CD4-positive, alpha-beta T cell (primary cell): ENCODE data around the gene EHF. TPM values are rescaled to one million over a fixed set of nuclear protein-coding genes. Genes with fewer than 3 reads are reported as not detected.

Experiments
- ATAC-seq: fragments of 200-7000 bp; cut with Tn5 transposase; one replicate; pipeline ENCODE4 v1.10.0; 2022; ENCODE audit warnings: mild to moderate bottlenecking; ENCODE audit not compliant: poor library complexity
- CTCF ChIA-PET: fragments of 350-600 bp; sonication (Branson Sonifier 250); formaldehyde crosslinking; loops from one replicate; lab custom pipeline; 2021; ENCODE audit warnings: antibody characterized with exemption, inconsistent platforms; lab: Charles Lee
- POLR2A ChIA-PET: fragments of 350-600 bp; sonication (Branson Sonifier 250); formaldehyde crosslinking; loops from one replicate; lab custom pipeline; 2021; ENCODE audit warnings: antibody characterized with exemption, inconsistent platforms; lab: Charles Lee
- DNase-seq, 14 experiments: peaks; one replicate each; pipeline ENCODE4 v3.0.0-alpha.2; 2013 to 2020; ENCODE audit warnings: mixed read lengths in 2 of 14
- H3K27ac ChIP-seq, 2 donors: one replicate each; pipeline versions ENCODE4 v1.5.1 to v1.7.0; 2013; ENCODE audit warnings: low read length in 2 of 2, low read depth in 1 of 2, mild to moderate bottlenecking in 1 of 2
- H3K27me3 ChIP-seq, 2 experiments: 1 replicate in 1 of 2; 2 replicates in 1 of 2; pipeline versions ENCODE4 v1.6.1 to v1.7.0; 2013; ENCODE audit warnings: low read length in 2 of 2, control low read depth in 1 of 2, mild to moderate bottlenecking in 1 of 2, moderate library complexity in 1 of 2; ENCODE audit not compliant: insufficient read depth in 2 of 2, control insufficient read depth in 1 of 2
- H3K36me3 ChIP-seq: one replicate; pipeline ENCODE4 v1.6.1; 2013; ENCODE audit warnings: low read length, control low read depth; ENCODE audit not compliant: insufficient read depth
- H3K4me1 ChIP-seq: one replicate; pipeline ENCODE4 v1.6.1; 2013; ENCODE audit warnings: low read length, control low read depth; ENCODE audit not compliant: insufficient read depth
- H3K4me3 ChIP-seq: one replicate; pipeline ENCODE4 v1.5.1; 2013; ENCODE audit warnings: mild to moderate bottlenecking, low read length, moderate library complexity
- H3K9me3 ChIP-seq, 2 experiments: 1 replicate in 1 of 2; 2 replicates in 1 of 2; pipeline versions ENCODE4 v1.6.1 to v1.7.0; 2013; ENCODE audit warnings: low read length in 2 of 2, mild to moderate bottlenecking in 2 of 2, control low read depth in 1 of 2, moderate library complexity in 1 of 2; ENCODE audit not compliant: control insufficient read depth in 1 of 2, insufficient read depth in 1 of 2
- H3K27ac Mint-ChIP-seq: one replicate; pipeline ENCODE4 v1.8.0; 2020; ENCODE audit warnings: mixed read lengths
- H3K27me3 Mint-ChIP-seq: one replicate; pipeline ENCODE4 v1.8.0; 2021; ENCODE audit warnings: mixed read lengths
- H3K36me3 Mint-ChIP-seq: one replicate; pipeline ENCODE4 v1.8.0; 2021; ENCODE audit warnings: low read depth, mixed read lengths
- H3K4me1 Mint-ChIP-seq: one replicate; pipeline ENCODE4 v1.8.0; 2021; ENCODE audit warnings: low read depth, mixed read lengths
- H3K4me3 Mint-ChIP-seq: one replicate; pipeline ENCODE4 v1.8.0; 2020; ENCODE audit warnings: mild to moderate bottlenecking, mixed read lengths
- H3K9me3 Mint-ChIP-seq: one replicate; pipeline ENCODE4 v1.8.0; 2020; ENCODE audit warnings: mixed read lengths
- intact Hi-C, 2 experiments: fragments of 100-400 bp; cut with DNase I in 1 of 2; cut with micrococcal nuclease in 1 of 2; formaldehyde crosslinking; loops; one replicate each; pipeline versions ENCODE4 v1.15.1 to v1.9.0; 2023 to 2025; cut with DNase I, micrococcal nuclease
- total RNA-seq, 174 experiments: library from RNA in 2 of 174; stranded (reverse) in 2 of 174; gene quantifications; one replicate each; pipeline ENCODE4 v1.2.3 and lab custom pipeline; 2021 to 2026
- TF ChIP-seq, protein P1 (sequence below): fragments of 200-600 bp; IDR thresholded peaks from one replicate; pipeline ENCODE4 v1.8.0; 2022; ENCODE audit warnings: antibody characterized with exemption, mild to moderate bottlenecking

Gene EHF
- total RNA-seq, 2 experiments from 2014 or later = not detected

DNA sequence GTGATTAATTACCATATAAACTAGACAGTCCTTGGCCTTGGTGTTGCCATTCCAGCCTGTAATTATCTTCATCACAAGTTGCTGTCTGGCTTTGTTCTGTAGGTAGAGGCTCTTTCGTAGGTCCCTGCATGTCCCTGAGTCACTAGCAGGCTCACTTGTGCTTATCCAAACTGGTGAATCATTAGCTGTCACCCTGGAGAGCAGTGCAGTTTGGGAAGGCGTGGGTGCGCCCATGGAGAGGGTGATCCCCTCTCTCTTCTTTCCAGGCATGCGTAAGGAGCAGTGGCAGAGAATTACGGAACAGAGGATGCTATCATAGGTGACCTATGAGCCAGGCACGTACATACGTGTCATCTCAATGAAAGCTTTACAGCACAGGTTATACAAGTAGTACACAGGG, 11.0 kb upstream of the EHF start:
- no peak overlapping the region for H3K27ac ChIP-seq
- H3K4me1 Mint-ChIP-seq = no peaks in the 10 kb centered on the region
- ATAC-seq (no peak), DNase-seq (no peak)
- H3K36me3 ChIP-seq = no peaks in the 10 kb centered on the region
- POLR2A ChIA-PET = no interaction called here
- CTCF ChIA-PET = no interaction called here
- no peaks in the 10 kb centered on the region for H3K36me3 Mint-ChIP-seq
- no peaks in the 10 kb centered on the region for H3K9me3 Mint-ChIP-seq
- intact Hi-C loops = no loop called here
- H3K4me1 ChIP-seq = no peaks in the 10 kb centered on the region
- H3K27me3 Mint-ChIP-seq = no peaks in the 10 kb centered on the region
- no peak overlapping the region for H3K4me3 ChIP-seq
- TF ChIP-seq, protein P1, sequence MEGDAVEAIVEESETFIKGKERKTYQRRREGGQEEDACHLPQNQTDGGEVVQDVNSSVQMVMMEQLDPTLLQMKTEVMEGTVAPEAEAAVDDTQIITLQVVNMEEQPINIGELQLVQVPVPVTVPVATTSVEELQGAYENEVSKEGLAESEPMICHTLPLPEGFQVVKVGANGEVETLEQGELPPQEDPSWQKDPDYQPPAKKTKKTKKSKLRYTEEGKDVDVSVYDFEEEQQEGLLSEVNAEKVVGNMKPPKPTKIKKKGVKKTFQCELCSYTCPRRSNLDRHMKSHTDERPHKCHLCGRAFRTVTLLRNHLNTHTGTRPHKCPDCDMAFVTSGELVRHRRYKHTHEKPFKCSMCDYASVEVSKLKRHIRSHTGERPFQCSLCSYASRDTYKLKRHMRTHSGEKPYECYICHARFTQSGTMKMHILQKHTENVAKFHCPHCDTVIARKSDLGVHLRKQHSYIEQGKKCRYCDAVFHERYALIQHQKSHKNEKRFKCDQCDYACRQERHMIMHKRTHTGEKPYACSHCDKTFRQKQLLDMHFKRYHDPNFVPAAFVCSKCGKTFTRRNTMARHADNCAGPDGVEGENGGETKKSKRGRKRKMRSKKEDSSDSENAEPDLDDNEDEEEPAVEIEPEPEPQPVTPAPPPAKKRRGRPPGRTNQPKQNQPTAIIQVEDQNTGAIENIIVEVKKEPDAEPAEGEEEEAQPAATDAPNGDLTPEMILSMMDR = no peak
- H3K9me3 ChIP-seq = no peaks in the 10 kb centered on the region
- no peak overlapping the region for H3K27ac Mint-ChIP-seq
- no peaks in the 10 kb centered on the region for H3K27me3 ChIP-seq
- no peak overlapping the region for H3K4me3 Mint-ChIP-seq

DNA sequence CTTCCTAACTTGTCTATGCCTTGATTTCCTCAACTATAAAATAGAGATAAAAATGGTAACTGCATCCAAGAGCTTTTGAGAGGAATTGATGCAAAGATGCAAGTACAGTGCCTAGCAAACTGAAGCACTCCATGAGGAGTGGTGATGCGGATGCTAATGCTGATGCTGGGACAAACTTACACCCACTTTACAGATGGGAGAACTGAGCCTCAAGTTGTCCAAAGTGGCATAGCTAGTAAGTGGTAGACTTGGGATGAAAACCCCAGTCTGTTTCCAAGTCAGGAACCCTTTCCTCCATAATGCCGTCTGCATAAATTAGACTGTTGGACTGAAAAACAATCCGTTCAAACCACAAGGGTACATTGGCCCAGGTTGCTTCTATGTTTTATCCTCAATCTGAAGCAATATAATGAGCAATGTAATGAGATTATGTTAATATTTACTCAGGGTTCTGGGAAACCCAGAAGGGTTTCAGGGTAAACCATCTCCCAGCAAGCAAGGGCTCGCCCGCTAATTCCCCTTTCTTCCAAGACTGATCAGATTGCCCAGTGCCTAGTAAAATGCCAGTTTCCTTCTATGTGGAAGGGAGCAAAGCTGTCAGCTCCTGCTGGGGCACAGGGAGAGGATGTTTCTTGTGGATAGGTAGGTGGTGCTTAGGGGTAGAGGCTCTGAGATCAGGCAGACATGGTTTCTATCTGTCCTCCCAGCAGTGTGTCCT, 10.4 kb upstream of the EHF start:
- no peak overlapping the region for H3K4me3 Mint-ChIP-seq
- no peaks in the 10 kb centered on the region for H3K27me3 Mint-ChIP-seq
- H3K27ac Mint-ChIP-seq = no peak overlapping the region
- ATAC-seq (no peak), DNase-seq (no peak)
- no peaks in the 10 kb centered on the region for H3K36me3 ChIP-seq
- H3K9me3 Mint-ChIP-seq = no peaks in the 10 kb centered on the region
- H3K27ac ChIP-seq = no peak overlapping the region
- TF ChIP-seq, protein P1 = no peak
- H3K27me3 ChIP-seq = no peaks in the 10 kb centered on the region
- H3K36me3 Mint-ChIP-seq = no peaks in the 10 kb centered on the region
- intact Hi-C loops = no loop called here
- H3K4me1 Mint-ChIP-seq = no peaks in the 10 kb centered on the region
- no peaks in the 10 kb centered on the region for H3K4me1 ChIP-seq
- ChIA-PET POLR2A (no interaction called here), CTCF (no interaction called here)
- H3K4me3 ChIP-seq = no peak overlapping the region
- no peaks in the 10 kb centered on the region for H3K9me3 ChIP-seq

DNA sequence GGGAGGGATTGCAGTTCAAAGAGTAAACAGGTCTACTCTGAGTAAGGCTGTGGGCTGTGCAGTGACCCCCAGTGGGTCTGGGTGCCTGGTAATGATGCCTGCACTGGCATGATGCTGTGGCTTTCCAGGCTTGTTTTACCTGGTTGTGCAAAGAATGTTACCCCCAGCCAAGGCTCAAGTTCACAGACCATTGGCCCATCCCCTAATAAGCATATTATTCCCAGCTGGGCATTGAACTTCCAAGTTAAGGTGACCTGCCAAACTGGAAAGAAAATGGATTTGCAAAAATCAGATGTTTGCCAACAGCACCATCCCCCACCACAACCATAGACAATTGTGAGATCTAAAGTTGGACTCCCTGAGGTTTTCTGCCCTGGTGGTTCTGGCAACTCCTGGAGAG, 7.9 kb upstream of the EHF start:
- Mint-ChIP-seq H3K27ac (no peak overlapping the region), H3K4me1 (no peaks in the 10 kb centered on the region), H3K4me3 (no peak overlapping the region), H3K36me3 (no peaks in the 10 kb centered on the region), H3K27me3 (no peaks in the 10 kb centered on the region), H3K9me3 (no peaks in the 10 kb centered on the region)
- TF ChIP-seq, protein P1 = no peak
- no peaks in the 10 kb centered on the region for H3K27me3 ChIP-seq
- H3K27ac ChIP-seq = no peak overlapping the region
- ChIA-PET CTCF (no interaction called here), POLR2A (no interaction called here)
- no peaks in the 10 kb centered on the region for H3K9me3 ChIP-seq
- DNase-seq (no peak), ATAC-seq (no peak)
- no peak overlapping the region for H3K4me3 ChIP-seq
- no peaks in the 10 kb centered on the region for H3K4me1 ChIP-seq
- H3K36me3 ChIP-seq = no peaks in the 10 kb centered on the region
- intact Hi-C loops = no loop called here
